ENCODE results near the gene TNFRSF1B.
"Not testable (repeated sequence)": the region's sequence is repeated elsewhere in the genome, so short reads cannot be mapped to it uniquely, and the experiment has no call there.

Gene TNFRSF1B

GRCh38 chr1:12219800-12220199 is 53.0 kb downstream of the TNFRSF1B start:
- no peak overlapping the region for H3K4me3 ChIP-seq (ENCODE audit: low read depth, low read length)
- TF ChIP-seq CTCF (IDR thresholded peaks at IDR 0.05; ENCODE audit: control insufficient read depth, extremely low read depth, insufficient read depth), result no peak
- DNase-seq (ENCODE audit: low read depth), result no peak

GRCh38 chr1:12220890-12221289 is 54.1 kb downstream of the TNFRSF1B start:
- DNase-seq (ENCODE audit: low read depth), result no peak
- no peak overlapping the region for H3K4me3 ChIP-seq (ENCODE audit: low read depth, low read length)
- TF ChIP-seq CTCF (IDR thresholded peaks at IDR 0.05; ENCODE audit: control insufficient read depth, extremely low read depth, insufficient read depth), result no peak

- DNase-seq (ENCODE audit: low read depth); H3K4me3 ChIP-seq (ENCODE audit: low read depth, low read length): not testable (repeated sequence)
Measured at GRCh38 chr1:12222700-12223099, 55.9 kb downstream of the TNFRSF1B start.

- DNase-seq (ENCODE audit: low read depth); H3K4me3 ChIP-seq (ENCODE audit: low read depth, low read length): not testable (repeated sequence)
Measured at GRCh38 chr1:12224092-12224491, 57.3 kb downstream of the TNFRSF1B start.

- DNase-seq (ENCODE audit: low read depth), result no peak
Measured at GRCh38 chr1:12228979-12229378, 62.2 kb downstream of the TNFRSF1B start.

GRCh38 chr1:12229386-12229834 is 62.6 kb downstream of the TNFRSF1B start:
- H3K4me3 ChIP-seq (ENCODE audit: low read depth, low read length), result peak overlapping the region; percentile 97; the same call in 1 of the 2 replicates

More at GRCh38 chr1:12228979-12229378, 62.2 kb downstream of the TNFRSF1B start:
- H3K4me3 ChIP-seq (ENCODE audit: low read depth, low read length), result no peak overlapping the region
- no peak for TF ChIP-seq CTCF (IDR thresholded peaks at IDR 0.05; ENCODE audit: control insufficient read depth, extremely low read depth, insufficient read depth)

GRCh38 chr1:12229835-12230548 is 63.2 kb downstream of the TNFRSF1B start, which contains the start of gene VPS13D:
TSS of gene VPS13D (plus strand) at chr1:12230030. CDS start at chr1:12234267, 4,237 bp downstream.
- H3K4me3 ChIP-seq (ENCODE audit: low read depth, low read length), result peak within 1 kb of the TSS; percentile 97
- peak; percentile 15 for DNase-seq (ENCODE audit: low read depth)
- peak; percentile 92 for TF ChIP-seq CTCF (IDR thresholded peaks at IDR 0.05; ENCODE audit: control insufficient read depth, extremely low read depth, insufficient read depth)

More at GRCh38 chr1:12229386-12229834, 62.6 kb downstream of the TNFRSF1B start:
- TF ChIP-seq CTCF (IDR thresholded peaks at IDR 0.05; ENCODE audit: control insufficient read depth, extremely low read depth, insufficient read depth), result no peak
- DNase-seq (ENCODE audit: low read depth), result no peak

Measured in LNCaP clone FGC (cell line).